Osteocyte (in vitro differentiated cells): ENCODE data around the gene RBM6. TPM values are rescaled to one million over a fixed set of nuclear protein-coding genes. Genes with fewer than 3 reads are reported as not detected.

Source experiments
- DNase-seq: peaks from one replicate; pipeline ENCODE4 v3.0.0; 2021; ENCODE audit warnings: mixed read lengths; ENCODE audit not compliant: unreplicated experiment; ENCODE audit errors: extremely low spot score
- H3K27ac Mint-ChIP-seq: one replicate; pipeline ENCODE4 v1.8.0; 2021; ENCODE audit warnings: mild to moderate bottlenecking, mixed read lengths; ENCODE audit not compliant: unreplicated experiment
- H3K27me3 Mint-ChIP-seq: one replicate; pipeline ENCODE4 v1.8.0; 2021; ENCODE audit warnings: mixed read lengths; ENCODE audit not compliant: unreplicated experiment
- H3K36me3 Mint-ChIP-seq: one replicate; pipeline ENCODE4 v1.8.0; 2021; ENCODE audit warnings: mixed read lengths; ENCODE audit not compliant: unreplicated experiment
- H3K4me1 Mint-ChIP-seq: one replicate; pipeline ENCODE4 v1.8.0; 2021; ENCODE audit warnings: mixed read lengths; ENCODE audit not compliant: unreplicated experiment
- H3K4me3 Mint-ChIP-seq: one replicate; pipeline ENCODE4 v1.8.0; 2021; ENCODE audit warnings: mild to moderate bottlenecking, moderate library complexity, mixed read lengths; ENCODE audit not compliant: unreplicated experiment
- H3K9me3 Mint-ChIP-seq: one replicate; pipeline ENCODE4 v1.8.0; 2021; ENCODE audit warnings: mixed read lengths; ENCODE audit not compliant: unreplicated experiment
- total RNA-seq: library from RNA; stranded (reverse); gene quantifications from 2 replicates; pipeline ENCODE4 v1.2.1, GENCODE V29; 2021
- TF ChIP-seq, protein P1 (sequence below): fragments of 200-600 bp; sonication (generic); IDR thresholded peaks from 2 replicates; pipeline ENCODE4 v1.5.0; 2021; ENCODE audit warnings: antibody characterized with exemption, mild to moderate bottlenecking, moderate library complexity

The RBM6 gene
- total RNA-seq, 1 donor from 2014 or later = 91.5 TPM

DNA sequence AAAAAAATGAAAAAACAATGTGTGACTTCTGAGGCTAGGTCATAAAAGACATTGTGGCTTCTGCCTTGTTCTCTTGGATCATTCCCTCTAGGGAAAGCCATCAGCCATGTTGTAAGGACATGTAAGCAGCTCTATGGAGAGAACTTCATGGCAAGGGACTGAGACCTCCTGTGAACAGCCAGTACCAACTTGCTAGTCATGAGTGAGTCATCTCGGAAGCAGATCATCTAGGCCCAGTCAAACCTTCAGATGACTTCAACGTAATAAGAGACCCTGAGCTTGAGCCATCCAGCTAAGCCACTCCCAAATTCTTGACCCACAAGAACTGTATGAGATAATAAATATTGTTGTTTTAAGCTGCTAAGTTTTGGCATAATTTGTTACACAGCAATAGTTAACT is 15.3 kb upstream of the RBM6 start:
- Mint-ChIP-seq H3K4me3 (no peak overlapping the region), H3K27ac (peak overlapping the region; percentile 14), H3K4me1 (peaks cover 16% of the 10 kb centered on the region), H3K27me3 (no peaks in the 10 kb centered on the region), H3K9me3 (no peaks in the 10 kb centered on the region), H3K36me3 (peaks cover 2% of the 10 kb centered on the region)
- DNase-seq = no peak
- TF ChIP-seq, protein P1, sequence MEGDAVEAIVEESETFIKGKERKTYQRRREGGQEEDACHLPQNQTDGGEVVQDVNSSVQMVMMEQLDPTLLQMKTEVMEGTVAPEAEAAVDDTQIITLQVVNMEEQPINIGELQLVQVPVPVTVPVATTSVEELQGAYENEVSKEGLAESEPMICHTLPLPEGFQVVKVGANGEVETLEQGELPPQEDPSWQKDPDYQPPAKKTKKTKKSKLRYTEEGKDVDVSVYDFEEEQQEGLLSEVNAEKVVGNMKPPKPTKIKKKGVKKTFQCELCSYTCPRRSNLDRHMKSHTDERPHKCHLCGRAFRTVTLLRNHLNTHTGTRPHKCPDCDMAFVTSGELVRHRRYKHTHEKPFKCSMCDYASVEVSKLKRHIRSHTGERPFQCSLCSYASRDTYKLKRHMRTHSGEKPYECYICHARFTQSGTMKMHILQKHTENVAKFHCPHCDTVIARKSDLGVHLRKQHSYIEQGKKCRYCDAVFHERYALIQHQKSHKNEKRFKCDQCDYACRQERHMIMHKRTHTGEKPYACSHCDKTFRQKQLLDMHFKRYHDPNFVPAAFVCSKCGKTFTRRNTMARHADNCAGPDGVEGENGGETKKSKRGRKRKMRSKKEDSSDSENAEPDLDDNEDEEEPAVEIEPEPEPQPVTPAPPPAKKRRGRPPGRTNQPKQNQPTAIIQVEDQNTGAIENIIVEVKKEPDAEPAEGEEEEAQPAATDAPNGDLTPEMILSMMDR = no peak

DNA sequence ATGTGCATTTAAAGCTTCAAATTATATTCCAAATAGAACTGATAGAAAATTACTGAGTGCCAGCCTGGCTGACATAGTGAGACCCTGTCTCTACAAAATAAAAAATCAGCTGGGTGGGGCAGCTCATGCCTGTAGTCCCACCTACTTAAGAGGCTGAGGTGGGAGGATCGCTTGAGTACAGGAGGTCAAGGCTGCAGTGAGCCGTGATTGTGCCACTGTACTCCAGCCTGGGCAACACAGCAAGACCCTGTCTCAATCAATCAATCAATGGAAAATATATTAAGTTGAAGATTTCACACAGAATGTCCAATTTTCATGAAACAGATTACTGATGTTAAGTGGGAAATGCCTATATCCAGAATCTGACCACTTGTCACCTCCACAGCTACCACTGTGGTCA is 14.5 kb upstream of the RBM6 start:
- H3K9me3 Mint-ChIP-seq = no peaks in the 10 kb centered on the region
- TF ChIP-seq, protein P1 = no peak

DNA sequence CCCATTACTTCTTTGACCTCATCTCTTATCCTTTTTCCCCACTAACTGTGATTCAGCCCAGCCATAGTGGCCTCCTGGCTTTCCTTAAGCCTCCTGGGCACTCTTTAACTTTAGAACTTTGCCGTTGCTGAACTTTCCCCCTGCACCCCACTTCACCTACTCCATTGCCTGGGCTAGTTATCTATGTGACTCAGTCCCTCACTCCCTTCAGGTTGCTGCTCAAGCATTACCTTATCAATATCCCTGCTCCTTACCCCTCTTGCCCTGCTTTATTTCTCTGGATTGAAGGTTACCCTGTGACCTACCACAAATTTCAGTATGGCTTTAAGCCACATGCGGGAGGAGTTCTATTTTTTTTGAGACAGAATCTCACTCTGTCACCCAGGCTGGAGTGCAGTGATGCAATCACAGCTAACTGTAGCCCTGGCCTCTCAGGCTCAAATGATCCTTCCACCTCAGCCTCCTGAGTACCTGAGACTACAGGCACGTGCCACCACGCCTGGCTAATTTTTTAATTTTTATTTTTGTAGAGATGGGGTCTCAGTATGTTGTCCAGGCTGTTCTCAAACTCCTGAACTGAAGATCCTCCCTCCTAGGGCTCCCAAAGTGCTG is 13.7 kb upstream of the RBM6 start:
- H3K27me3 Mint-ChIP-seq = no peaks in the 10 kb centered on the region
- H3K4me1 Mint-ChIP-seq = peaks cover 22% of the 10 kb centered on the region
- H3K36me3 Mint-ChIP-seq = no peaks in the 10 kb centered on the region
- DNase-seq = no peak
- TF ChIP-seq, protein P1 = no peak
- H3K4me3 Mint-ChIP-seq = no peak overlapping the region
- no peak overlapping the region for H3K27ac Mint-ChIP-seq
- H3K9me3 Mint-ChIP-seq = no peaks in the 10 kb centered on the region

More for the DNA sequence above, 14.5 kb upstream of the RBM6 start:
- H3K4me1 Mint-ChIP-seq = peaks cover 22% of the 10 kb centered on the region
- no peak overlapping the region for H3K27ac Mint-ChIP-seq
- DNase-seq = no peak
- H3K36me3 Mint-ChIP-seq = no peaks in the 10 kb centered on the region
- H3K4me3 Mint-ChIP-seq = no peak overlapping the region
- no peaks in the 10 kb centered on the region for H3K27me3 Mint-ChIP-seq

DNA sequence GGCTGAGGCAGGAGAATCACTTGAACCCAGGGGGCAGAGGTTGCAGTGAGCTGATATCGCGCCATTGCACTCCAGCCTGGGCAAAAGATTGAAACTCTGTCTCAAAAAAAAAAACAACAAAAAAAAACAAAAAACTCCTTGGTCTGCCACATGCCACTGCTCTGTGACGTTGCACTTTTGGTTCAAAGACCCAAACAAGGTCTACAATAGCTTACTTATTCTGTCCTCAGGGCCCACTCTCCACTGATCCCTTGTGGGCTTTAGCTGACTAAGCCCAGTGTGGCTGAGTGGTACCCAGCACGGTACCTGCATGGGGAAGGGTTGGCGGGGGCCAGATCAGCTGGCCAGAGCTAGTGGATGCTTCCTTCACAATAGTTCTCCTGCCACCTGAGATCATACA is 12.2 kb upstream of the RBM6 start:
- no peak overlapping the region for H3K4me3 Mint-ChIP-seq
- H3K9me3 Mint-ChIP-seq = no peaks in the 10 kb centered on the region
- H3K27me3 Mint-ChIP-seq = no peaks in the 10 kb centered on the region
- TF ChIP-seq, protein P1 = no peak
- no peak overlapping the region for H3K27ac Mint-ChIP-seq
- no peak for DNase-seq
- peaks cover 22% of the 10 kb centered on the region for H3K4me1 Mint-ChIP-seq
- no peaks in the 10 kb centered on the region for H3K36me3 Mint-ChIP-seq

DNA sequence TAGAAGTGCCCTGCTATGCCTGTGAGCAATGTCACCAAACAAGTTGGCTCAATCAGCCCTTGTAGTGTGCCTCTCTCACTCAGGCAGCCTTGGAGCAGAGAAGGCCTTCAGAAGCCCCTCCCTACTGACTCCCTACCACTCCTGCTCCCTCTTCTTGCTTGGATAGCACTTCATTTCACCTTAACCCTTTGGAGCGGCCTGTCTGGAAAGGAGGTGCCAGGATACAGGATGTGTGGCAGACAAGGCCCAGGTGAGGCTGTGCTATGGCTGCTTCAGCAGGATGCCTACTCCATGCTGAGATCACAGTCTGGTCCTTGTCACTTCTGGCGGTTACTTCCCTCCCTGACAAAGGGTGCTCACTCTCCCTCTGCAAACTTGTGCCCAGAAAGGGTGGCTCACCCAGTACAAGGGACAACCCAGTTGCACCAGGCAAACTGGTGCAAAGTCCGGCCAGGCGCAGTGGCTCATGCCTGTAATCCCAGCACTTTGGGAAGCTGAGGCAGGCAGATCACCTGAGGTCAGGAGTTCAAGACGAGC is 11.4 kb upstream of the RBM6 start:
- DNase-seq = no peak
- TF ChIP-seq, protein P1 = no peak
- peaks cover 22% of the 10 kb centered on the region for H3K4me1 Mint-ChIP-seq
- H3K4me3 Mint-ChIP-seq = peak overlapping the region; percentile 88
- H3K27me3 Mint-ChIP-seq = no peaks in the 10 kb centered on the region
- H3K36me3 Mint-ChIP-seq = no peaks in the 10 kb centered on the region
- H3K9me3 Mint-ChIP-seq = no peaks in the 10 kb centered on the region
- peak overlapping the region; percentile 81 for H3K27ac Mint-ChIP-seq
